H9 (cell line): ENCODE data around the gene NEUROG1. TPM values are rescaled to one million over a fixed set of nuclear protein-coding genes. Genes with fewer than 3 reads are reported as not detected.

Experiments
- DNase-seq: peaks from one replicate; pipeline ENCODE4 v3.0.0-alpha.2; 2017
- H2AFZ ChIP-seq: one replicate; pipeline ENCODE4 v1.6.1; 2013; ENCODE audit warnings: mild to moderate bottlenecking, low read length, control low read depth, moderate library complexity
- H2AK5ac ChIP-seq: 2 replicates; pipeline ENCODE4 v1.6.1; 2013; ENCODE audit warnings: low read length, control low read depth, mixed read lengths; ENCODE audit not compliant: insufficient read length
- H2BK120ac ChIP-seq: one replicate; pipeline ENCODE4 v1.6.1; 2013; ENCODE audit warnings: low read depth, mild to moderate bottlenecking, low read length, control low read depth, inconsistent platforms; ENCODE audit not compliant: poor library complexity, severe bottlenecking
- H2BK12ac ChIP-seq: 2 replicates; pipeline ENCODE4 v1.6.1; 2013; ENCODE audit warnings: low read length, control low read depth, mixed read lengths, low read depth; ENCODE audit not compliant: insufficient read length
- H2BK15ac ChIP-seq: 2 replicates; pipeline ENCODE4 v1.6.1; 2013; ENCODE audit warnings: low read depth, low read length, control low read depth
- H2BK20ac ChIP-seq: one replicate; pipeline ENCODE4 v1.6.1; 2013; ENCODE audit warnings: low read depth, mild to moderate bottlenecking, low read length, control low read depth, inconsistent platforms; ENCODE audit not compliant: poor library complexity, severe bottlenecking
- H2BK5ac ChIP-seq: 2 replicates; pipeline ENCODE4 v1.6.1; 2013; ENCODE audit warnings: low read length, control low read depth, mixed read lengths; ENCODE audit not compliant: insufficient read length
- H3K14ac ChIP-seq: 2 replicates; pipeline ENCODE4 v1.6.1; 2013; ENCODE audit warnings: low read length, control low read depth; ENCODE audit not compliant: insufficient read depth
- H3K18ac ChIP-seq: 2 replicates; pipeline ENCODE4 v1.6.1; 2013; ENCODE audit warnings: low read depth, mild to moderate bottlenecking, mixed read lengths, low read length, control low read depth; ENCODE audit not compliant: insufficient read length
- H3K23ac ChIP-seq: 2 replicates; pipeline ENCODE4 v1.6.1; 2013; ENCODE audit warnings: low read length, control low read depth, mixed read lengths, low read depth; ENCODE audit not compliant: insufficient read length
- H3K23me2 ChIP-seq: 2 replicates; pipeline ENCODE4 v1.6.1; 2013; ENCODE audit warnings: low read depth, mild to moderate bottlenecking, mixed read lengths, low read length, control low read depth; ENCODE audit not compliant: insufficient read length, poor library complexity, severe bottlenecking
- H3K27ac ChIP-seq: 2 replicates; pipeline ENCODE4 v1.5.1; 2013; ENCODE audit warnings: low read length, control low read depth, mixed read lengths, low read depth; ENCODE audit not compliant: insufficient read length
- H3K27me3 ChIP-seq: 2 replicates; pipeline ENCODE4 v1.6.1; 2013; ENCODE audit warnings: low read length, control low read depth, inconsistent platforms; ENCODE audit not compliant: insufficient read depth
- H3K4ac ChIP-seq: 2 replicates; pipeline ENCODE4 v1.6.1; 2013; ENCODE audit warnings: low read depth, mild to moderate bottlenecking, control low read depth, inconsistent platforms, low read length, moderate library complexity
- H3K4me1 ChIP-seq: 2 replicates; pipeline ENCODE4 v1.6.1; 2013; ENCODE audit warnings: low read length, control low read depth, inconsistent platforms; ENCODE audit not compliant: insufficient read depth
- H3K4me2 ChIP-seq: 2 replicates; pipeline ENCODE4 v1.6.1; 2013; ENCODE audit warnings: low read length, control low read depth, mixed read lengths; ENCODE audit not compliant: insufficient read length, insufficient read depth
- H3K56ac ChIP-seq: 2 replicates; pipeline ENCODE4 v1.6.1; 2013; ENCODE audit warnings: low read depth, mild to moderate bottlenecking, mixed read lengths, low read length, control low read depth; ENCODE audit not compliant: insufficient read length
- H3K79me1 ChIP-seq: 2 replicates; pipeline ENCODE4 v1.6.1; 2013; ENCODE audit warnings: low read depth, mild to moderate bottlenecking, moderate library complexity, low read length, control low read depth, inconsistent platforms; ENCODE audit not compliant: insufficient read depth, poor library complexity, severe bottlenecking
- H3K79me2 ChIP-seq: 2 replicates; pipeline ENCODE4 v1.6.1; 2013; ENCODE audit warnings: low read length, control low read depth, inconsistent platforms; ENCODE audit not compliant: insufficient read depth
- H3K9ac ChIP-seq: 2 replicates; pipeline ENCODE4 v1.6.1; 2013; ENCODE audit warnings: low read length, control low read depth, mixed read lengths; ENCODE audit not compliant: insufficient read length; ENCODE audit errors: extremely low read depth
- H3K9me3 ChIP-seq: one replicate; pipeline ENCODE4 v1.6.1; 2013; ENCODE audit warnings: low read depth, low read length, inconsistent platforms; ENCODE audit not compliant: control insufficient read depth
- H3T11ph ChIP-seq: one replicate; pipeline ENCODE4 v1.6.1; 2013; ENCODE audit warnings: mild to moderate bottlenecking, low read length, control low read depth, inconsistent platforms
- H4K20me1 ChIP-seq: one replicate; pipeline ENCODE4 v1.6.1; 2013; ENCODE audit not compliant: control insufficient read depth, insufficient read length, insufficient read depth
- H4K5ac ChIP-seq: 2 replicates; pipeline ENCODE4 v1.6.1; 2013; ENCODE audit warnings: low read depth, mild to moderate bottlenecking, mixed read lengths, low read length, control low read depth; ENCODE audit not compliant: insufficient read length
- H4K8ac ChIP-seq: replicated peaks from 2 replicates; pipeline ENCODE4 v1.6.1; 2013; ENCODE audit warnings: low read length, control low read depth, mixed read lengths, low read depth; ENCODE audit not compliant: insufficient read length
- H4K91ac ChIP-seq: 2 replicates; pipeline ENCODE4 v1.6.1; 2013; ENCODE audit warnings: low read depth, mild to moderate bottlenecking, moderate library complexity, mixed read lengths, low read length, control low read depth; ENCODE audit not compliant: insufficient read length
- H3K27ac Mint-ChIP-seq, 3 experiments: 2 replicates in 2 of 3; 3 replicates in 1 of 3; pipeline ENCODE4 v1.8.0; 2020 to 2021; ENCODE audit warnings: mixed read lengths in 3 of 3, mild to moderate bottlenecking in 1 of 3, moderate library complexity in 1 of 3
- H3K27me3 Mint-ChIP-seq: 2 replicates; pipeline ENCODE4 v1.8.0; 2021; ENCODE audit warnings: low read depth, mild to moderate bottlenecking, moderate library complexity, mixed read lengths
- H3K36me3 Mint-ChIP-seq, 3 experiments: 2 replicates in 2 of 3; 3 replicates in 1 of 3; pipeline ENCODE4 v1.8.0; 2020 to 2021; ENCODE audit warnings: low read depth in 3 of 3, mixed read lengths in 3 of 3; ENCODE audit not compliant: insufficient read depth in 1 of 3
- H3K4me1 Mint-ChIP-seq, 2 experiments: 2 replicates each; pipeline ENCODE4 v1.8.0; 2020; ENCODE audit warnings: mixed read lengths in 2 of 2
- H3K4me3 Mint-ChIP-seq, 2 experiments: 2 replicates in 1 of 2; 3 replicates in 1 of 2; pipeline ENCODE4 v1.8.0; 2020 to 2021; ENCODE audit warnings: mild to moderate bottlenecking in 2 of 2, mixed read lengths in 2 of 2, moderate library complexity in 1 of 2
- H3K9me3 Mint-ChIP-seq, 2 experiments: 2 replicates in 1 of 2; 3 replicates in 1 of 2; pipeline ENCODE4 v1.8.0; 2020; ENCODE audit warnings: mild to moderate bottlenecking in 2 of 2, mixed read lengths in 2 of 2, moderate library complexity in 1 of 2
- whole genome bisulfite sequencing: extraction: QIAGEN DNeasy Blood & Tissue Kit; methylation state at CpG from one replicate; pipeline ENCODE4 v1.1.7; 2013; ENCODE audit warnings: missing lambda C conversion rate, low lambda C conversion rate, mixed read lengths; ENCODE audit not compliant: insufficient read length; ENCODE audit errors: extremely low coverage; 5-methylcytosine and 5-hydroxymethylcytosine counted together
- total RNA-seq: library from RNA; stranded (reverse); gene quantifications from 2 replicates; pipeline ENCODE4 v1.2.1, GENCODE V29; 2021
- TF ChIP-seq, protein P1 (sequence below): fragments of 200-600 bp; sonication (generic); conservative IDR thresholded peaks from 3 replicates; pipeline ENCODE4 v1.8.0; 2021; ENCODE audit warnings: antibody characterized with exemption, mild to moderate bottlenecking

NEUROG1 gene
- total RNA-seq, 1 experiment from 2014 or later: not detected

- Histone ChIP-seq H4K5ac (no peak overlapping the region), H3K4ac (no peak overlapping the region), H3K18ac (no peak overlapping the region), H3K4me1 (no peaks in the 10 kb centered on the region), H3K56ac (no peak overlapping the region), H3K23me2 (peaks cover 6% of the 10 kb centered on the region), H3K79me2 (no peaks in the 10 kb centered on the region), H3K9me3 (no peaks in the 10 kb centered on the region), H3K23ac (no peak overlapping the region), H2BK15ac (no peak overlapping the region), H3K9ac (no peak overlapping the region), H4K20me1 (no peaks in the 10 kb centered on the region), H2BK120ac (no peak overlapping the region), H3K79me1 (no peaks in the 10 kb centered on the region), H2AFZ (no peak overlapping the region), H4K91ac (no peak overlapping the region), H2BK5ac (no peak overlapping the region), H2AK5ac (no peak overlapping the region), H3K14ac (no peak overlapping the region), H2BK20ac (no peak overlapping the region), H3K27ac (no peak overlapping the region), H3T11ph (no peak overlapping the region), H2BK12ac (no peak overlapping the region), H3K27me3 (peaks cover 96% of the 10 kb centered on the region), H4K8ac (no peak overlapping the region), H3K4me2 (no peak overlapping the region)
- Mint-ChIP-seq H3K4me1 (peaks cover 34 to 50% of the 10 kb centered on the region in 2 experiments), H3K27ac (no peak overlapping the region), H3K9me3 (peaks cover 0 to 3% of the 10 kb centered on the region in 2 experiments; a peak in 3 of 5 replicates), H3K36me3 (no peaks in the 10 kb centered on the region), H3K27me3 (peaks cover 99% of the 10 kb centered on the region), H3K4me3 (peak overlapping the region in 1 of 2 experiments; percentile 45; a peak in 3 of 5 replicates)
- DNase-seq: no peak
- TF ChIP-seq, protein P1, sequence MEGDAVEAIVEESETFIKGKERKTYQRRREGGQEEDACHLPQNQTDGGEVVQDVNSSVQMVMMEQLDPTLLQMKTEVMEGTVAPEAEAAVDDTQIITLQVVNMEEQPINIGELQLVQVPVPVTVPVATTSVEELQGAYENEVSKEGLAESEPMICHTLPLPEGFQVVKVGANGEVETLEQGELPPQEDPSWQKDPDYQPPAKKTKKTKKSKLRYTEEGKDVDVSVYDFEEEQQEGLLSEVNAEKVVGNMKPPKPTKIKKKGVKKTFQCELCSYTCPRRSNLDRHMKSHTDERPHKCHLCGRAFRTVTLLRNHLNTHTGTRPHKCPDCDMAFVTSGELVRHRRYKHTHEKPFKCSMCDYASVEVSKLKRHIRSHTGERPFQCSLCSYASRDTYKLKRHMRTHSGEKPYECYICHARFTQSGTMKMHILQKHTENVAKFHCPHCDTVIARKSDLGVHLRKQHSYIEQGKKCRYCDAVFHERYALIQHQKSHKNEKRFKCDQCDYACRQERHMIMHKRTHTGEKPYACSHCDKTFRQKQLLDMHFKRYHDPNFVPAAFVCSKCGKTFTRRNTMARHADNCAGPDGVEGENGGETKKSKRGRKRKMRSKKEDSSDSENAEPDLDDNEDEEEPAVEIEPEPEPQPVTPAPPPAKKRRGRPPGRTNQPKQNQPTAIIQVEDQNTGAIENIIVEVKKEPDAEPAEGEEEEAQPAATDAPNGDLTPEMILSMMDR: no peak
- WGBS: no CpG with 5 or more reads among the region's 17 CpGs
Observed at GRCh38 chr5:135545099-135545498, 9.3 kb upstream of the NEUROG1 start.
